Choroid plexus epithelial cell (primary cell): ENCODE data around the gene ETNPPL.
"Not testable (repeated sequence)": the region's sequence is repeated elsewhere in the genome, so short reads cannot be mapped to it uniquely, and the experiment has no call there.

Experiments used
- DNase-seq: peaks from one replicate; pipeline ENCODE4 v3.0.0-alpha.2; 2010; ENCODE audit warnings: low read depth
- H3K4me3 ChIP-seq: 2 replicates; pipeline ENCODE4 v1.5.1; 2011; ENCODE audit warnings: low read depth, mild to moderate bottlenecking, control low read depth, low read length, moderate library complexity
- TF ChIP-seq, protein P1 (sequence below): conservative IDR thresholded peaks from 2 replicates; pipeline ENCODE4 v1.5.1; 2011; ENCODE audit warnings: low read depth, mild to moderate bottlenecking, control low read depth, inconsistent platforms, low read length, moderate library complexity

The ETNPPL gene

DNA sequence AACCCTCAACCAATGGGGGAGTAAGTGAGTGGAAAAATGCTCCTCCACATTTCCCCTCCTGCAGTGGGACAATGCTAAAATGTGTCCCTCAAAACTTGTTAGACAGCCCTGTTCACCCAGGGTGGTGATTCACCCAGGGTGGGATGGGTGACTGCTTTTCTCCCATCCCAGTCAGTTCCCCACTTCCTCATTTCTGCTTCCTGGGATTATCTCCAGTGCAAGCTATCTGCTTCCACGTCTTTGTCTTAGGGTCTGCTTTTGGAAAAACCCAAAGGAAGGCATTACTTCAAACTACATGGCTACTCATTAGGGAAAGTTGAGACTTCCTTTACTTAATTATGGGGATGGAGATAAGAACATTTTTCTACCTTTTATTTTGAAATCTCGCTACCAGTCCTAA, 45.5 kb downstream of the ETNPPL start:
- H3K4me3 ChIP-seq, result no peak overlapping the region
- DNase-seq, result no peak
- TF ChIP-seq, protein P1, sequence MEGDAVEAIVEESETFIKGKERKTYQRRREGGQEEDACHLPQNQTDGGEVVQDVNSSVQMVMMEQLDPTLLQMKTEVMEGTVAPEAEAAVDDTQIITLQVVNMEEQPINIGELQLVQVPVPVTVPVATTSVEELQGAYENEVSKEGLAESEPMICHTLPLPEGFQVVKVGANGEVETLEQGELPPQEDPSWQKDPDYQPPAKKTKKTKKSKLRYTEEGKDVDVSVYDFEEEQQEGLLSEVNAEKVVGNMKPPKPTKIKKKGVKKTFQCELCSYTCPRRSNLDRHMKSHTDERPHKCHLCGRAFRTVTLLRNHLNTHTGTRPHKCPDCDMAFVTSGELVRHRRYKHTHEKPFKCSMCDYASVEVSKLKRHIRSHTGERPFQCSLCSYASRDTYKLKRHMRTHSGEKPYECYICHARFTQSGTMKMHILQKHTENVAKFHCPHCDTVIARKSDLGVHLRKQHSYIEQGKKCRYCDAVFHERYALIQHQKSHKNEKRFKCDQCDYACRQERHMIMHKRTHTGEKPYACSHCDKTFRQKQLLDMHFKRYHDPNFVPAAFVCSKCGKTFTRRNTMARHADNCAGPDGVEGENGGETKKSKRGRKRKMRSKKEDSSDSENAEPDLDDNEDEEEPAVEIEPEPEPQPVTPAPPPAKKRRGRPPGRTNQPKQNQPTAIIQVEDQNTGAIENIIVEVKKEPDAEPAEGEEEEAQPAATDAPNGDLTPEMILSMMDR, result no peak

DNA sequence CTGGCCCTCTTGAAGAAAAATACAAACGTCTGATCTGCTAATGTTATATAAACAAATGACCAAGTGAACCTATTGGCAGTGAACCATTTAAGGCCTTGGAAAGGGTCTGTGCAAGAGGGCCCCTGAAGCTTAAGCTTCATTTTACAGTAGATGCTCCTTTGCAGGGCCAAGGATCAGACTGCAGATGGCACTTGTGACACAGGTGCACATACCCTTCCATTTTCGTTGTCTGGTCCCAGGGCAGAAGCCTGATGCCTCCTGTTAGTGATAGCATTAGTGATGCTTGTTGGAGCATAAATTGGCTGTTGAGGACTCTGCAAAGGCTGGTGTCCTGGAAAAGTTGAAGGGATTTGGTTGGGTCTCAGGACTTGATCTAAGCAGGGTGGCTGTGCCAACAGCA, 46.5 kb downstream of the ETNPPL start:
- H3K4me3 ChIP-seq, result no peak overlapping the region
- TF ChIP-seq, protein P1, result no peak
- DNase-seq, result no peak

- no peak for DNase-seq
- H3K4me3 ChIP-seq, result no peak overlapping the region
- TF ChIP-seq, protein P1, result no peak
Measured at GRCh38 chr4:108714880-108715279, 48.0 kb downstream of the ETNPPL start.

DNA sequence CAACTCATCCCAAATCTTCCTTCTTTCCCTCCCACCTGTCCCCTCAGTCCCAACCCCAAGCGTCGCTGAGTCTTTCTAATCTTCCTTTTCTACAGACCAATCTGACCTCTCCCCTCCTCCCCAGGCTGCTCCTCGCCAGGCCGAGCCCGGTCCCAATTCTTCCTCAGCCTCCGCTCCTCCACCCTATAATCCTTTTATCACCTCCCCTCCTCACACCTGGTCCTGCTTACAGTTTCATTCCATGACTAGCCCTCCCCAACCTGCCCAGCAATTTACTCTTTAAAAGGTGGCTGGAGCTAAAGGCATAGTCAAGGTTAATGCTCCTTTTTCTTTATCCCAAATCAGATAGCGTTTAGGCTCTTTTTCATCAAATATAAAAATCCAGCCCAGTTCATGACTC, 52.3 kb downstream of the ETNPPL start:
- not testable (repeated sequence) for H3K4me3 ChIP-seq, DNase-seq

DNA sequence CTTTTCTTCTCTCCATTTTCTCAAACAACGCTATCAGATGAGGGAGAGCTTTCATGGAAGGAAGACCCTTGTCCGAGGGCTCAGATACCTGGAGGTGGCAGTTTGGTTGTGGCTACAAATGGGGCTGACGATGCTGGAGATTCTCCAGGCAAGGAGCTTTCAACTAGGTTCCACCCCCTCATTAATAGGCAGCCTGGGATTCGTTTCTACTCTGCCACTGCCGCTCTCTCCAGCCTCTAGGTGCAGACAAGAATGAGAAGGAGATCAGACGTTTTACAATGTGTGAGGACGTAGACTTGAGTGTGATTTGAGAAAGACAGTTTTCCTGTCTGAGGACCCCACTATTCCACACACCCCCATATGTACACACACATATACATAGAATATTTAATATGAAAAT, 53.1 kb downstream of the ETNPPL start:
- DNase-seq, result no peak
- TF ChIP-seq, protein P1, result no peak
- H3K4me3 ChIP-seq, result no peak overlapping the region

DNA sequence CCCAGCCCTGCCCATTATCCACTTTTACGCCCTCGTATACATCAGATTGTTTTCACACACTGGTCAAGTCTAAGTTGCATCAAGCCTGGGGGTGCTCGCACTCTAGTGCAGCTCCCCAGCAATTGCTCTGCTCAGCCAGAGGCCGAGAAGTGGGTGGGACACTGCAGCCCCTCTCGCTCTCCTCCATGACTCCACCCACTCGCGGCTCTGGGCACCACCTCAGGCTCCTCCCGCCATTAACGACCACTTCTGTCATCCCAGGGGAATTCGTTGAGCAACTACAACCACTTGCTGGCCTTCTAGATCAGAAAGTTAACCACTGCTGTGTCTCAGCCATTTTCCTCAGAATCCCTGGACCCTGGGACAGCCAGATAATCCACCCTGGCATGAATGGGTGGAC, 53.6 kb downstream of the ETNPPL start:
- no peak for DNase-seq
- no peak overlapping the region for H3K4me3 ChIP-seq
- TF ChIP-seq, protein P1, result no peak

- DNase-seq, result no peak
- no peak overlapping the region for H3K4me3 ChIP-seq
- TF ChIP-seq, protein P1, result no peak
Measured at GRCh38 chr4:108706289-108706688, 56.6 kb downstream of the ETNPPL start.

DNA sequence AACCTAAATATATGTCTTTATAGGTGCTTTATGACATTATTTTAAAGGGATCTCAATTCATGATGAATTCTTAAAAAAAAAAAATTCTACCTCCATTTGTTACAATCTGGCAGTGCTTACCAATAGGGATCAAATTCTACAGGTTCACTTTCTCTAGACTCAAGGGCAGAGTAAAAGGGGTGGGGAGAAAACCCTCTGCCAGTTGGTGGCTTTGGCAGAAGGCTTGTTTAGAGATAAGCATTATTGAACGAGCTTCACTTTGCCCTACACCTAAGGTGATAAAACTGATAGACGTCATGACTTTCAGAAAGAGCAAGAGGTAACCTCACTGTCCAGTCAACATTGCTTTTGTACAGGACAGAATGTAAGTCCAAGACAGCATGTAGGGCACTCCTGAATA, 58.9 kb downstream of the ETNPPL start:
- TF ChIP-seq, protein P1, result no peak
- no peak overlapping the region for H3K4me3 ChIP-seq
- DNase-seq, result no peak
